GM15510 (cell line): ENCODE data around the gene C10orf143.

ENCODE experiments used
- POLR2A ChIP-seq: IDR thresholded peaks from 3 replicates; pipeline ENCODE4 v1.6.1; 2011; ENCODE audit warnings: borderline replicate concordance; ENCODE audit not compliant: insufficient read length; ENCODE audit errors: extremely low read depth

The C10orf143 gene

DNA sequence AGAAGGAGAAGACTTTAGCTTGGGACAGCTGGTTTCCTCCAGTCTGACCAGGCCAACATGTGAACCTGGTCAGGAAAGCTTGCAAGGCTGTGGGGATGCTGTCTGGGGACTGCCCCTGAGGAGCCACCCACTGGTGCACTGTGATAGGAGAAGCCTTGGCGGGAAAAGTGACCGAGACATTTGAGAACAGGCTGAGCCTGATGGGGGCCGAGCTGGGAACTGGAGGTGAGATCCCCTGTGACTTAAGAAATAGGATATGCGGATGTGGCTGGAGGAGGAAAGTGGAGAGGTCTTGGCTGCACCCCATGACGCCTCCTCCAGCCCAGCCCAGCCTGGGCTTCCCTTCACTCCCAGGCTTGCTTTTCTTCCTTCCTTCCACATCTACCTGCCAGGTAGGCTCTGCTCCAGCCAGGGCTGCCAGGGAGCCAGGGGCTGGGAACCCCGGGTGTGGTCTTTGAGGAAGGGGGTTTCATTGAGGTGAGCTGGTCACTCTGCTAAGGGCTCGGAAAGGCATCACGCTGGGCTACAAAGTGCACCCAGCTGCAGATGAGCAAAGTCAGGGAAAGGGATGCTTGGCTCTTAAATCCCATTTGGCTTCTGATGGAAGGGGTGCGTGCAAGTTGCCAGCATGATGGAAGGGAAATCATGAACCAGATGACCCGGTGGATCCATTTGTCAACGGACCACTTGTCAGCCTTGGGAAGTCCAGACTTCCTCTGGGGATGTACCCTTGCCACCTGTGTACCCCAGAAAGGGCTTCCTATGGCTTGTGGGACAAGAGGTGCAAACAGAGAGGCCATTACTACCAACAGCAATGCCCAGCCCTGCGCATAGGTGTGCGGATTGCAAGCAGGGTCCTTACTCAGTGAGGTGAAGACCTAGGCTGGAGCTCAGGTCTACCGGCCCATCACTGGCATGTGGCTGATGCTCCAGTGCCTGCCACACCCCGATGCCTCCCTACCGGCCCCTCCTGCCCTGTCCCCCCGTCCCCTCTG is 66.3 kb downstream of the C10orf143 start:
- no peak for TF ChIP-seq POLR2A

- no peak for TF ChIP-seq POLR2A
Measured at GRCh38 chr10:130043491-130043890, 67.1 kb downstream of the C10orf143 start.

GRCh38 chr10:130042381-130042780 is 68.2 kb downstream of the C10orf143 start:
- TF ChIP-seq POLR2A, result no peak

DNA sequence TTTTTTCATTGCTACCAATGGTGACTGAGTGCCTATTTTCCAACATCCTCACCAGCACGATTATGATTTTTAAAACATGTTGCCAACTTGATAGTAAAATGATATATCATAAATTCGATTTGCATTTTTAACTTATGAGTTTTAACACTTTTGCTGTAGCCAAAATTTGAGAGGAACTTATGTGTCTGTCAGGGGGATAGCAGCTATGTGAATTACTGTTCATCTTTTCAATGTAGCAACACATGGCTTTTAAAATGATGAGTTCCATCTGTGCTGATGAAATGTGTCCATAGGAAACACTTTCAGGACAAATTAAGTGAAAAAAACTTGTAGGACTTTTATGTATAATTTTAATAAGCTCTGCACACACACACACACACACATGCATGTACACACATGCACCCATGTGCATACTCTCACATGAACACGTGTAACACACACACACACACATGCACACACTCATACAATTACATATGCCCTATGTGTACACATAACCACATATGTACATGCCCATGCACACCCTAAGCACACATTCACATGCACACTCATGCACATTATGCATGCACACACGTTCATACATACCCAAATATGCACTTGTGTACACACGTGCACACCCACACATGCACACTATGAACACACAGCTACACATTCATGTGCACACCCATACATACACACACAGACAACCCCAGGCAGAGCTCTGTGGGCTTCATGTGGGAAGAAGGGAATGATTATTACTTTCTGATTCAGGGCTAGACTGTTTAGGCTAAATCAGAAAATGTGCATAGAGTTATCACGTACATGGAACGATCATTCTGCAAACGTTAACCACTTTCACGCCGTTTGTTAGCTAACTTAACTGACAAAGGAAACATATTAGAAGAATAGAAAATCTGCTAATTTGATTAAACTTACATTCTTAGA is 68.9 kb downstream of the C10orf143 start:
- no peak for TF ChIP-seq POLR2A

GRCh38 chr10:130040817-130041330 is 69.8 kb downstream of the C10orf143 start:
- TF ChIP-seq POLR2A, result no peak

DNA sequence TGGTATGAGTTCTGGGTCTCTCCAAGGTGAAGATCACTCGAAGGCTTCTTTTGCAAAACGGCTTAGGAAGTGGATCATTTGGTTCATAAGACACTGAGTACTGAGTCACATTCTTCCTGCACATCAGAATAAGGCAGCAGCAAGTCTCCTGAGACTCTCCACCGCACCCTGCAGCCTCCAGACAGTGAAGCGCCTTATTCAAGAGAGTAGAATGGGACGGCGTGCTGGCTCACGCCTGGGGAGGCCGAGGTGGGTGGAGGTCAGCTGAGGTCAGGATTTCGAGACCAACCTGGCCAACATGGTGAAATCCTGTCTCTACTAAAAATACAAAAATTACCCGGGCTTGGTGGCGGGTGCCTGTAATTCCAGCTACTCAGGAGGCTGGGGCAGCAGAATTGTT is 70.3 kb downstream of the C10orf143 start:
- no peak for TF ChIP-seq POLR2A

DNA sequence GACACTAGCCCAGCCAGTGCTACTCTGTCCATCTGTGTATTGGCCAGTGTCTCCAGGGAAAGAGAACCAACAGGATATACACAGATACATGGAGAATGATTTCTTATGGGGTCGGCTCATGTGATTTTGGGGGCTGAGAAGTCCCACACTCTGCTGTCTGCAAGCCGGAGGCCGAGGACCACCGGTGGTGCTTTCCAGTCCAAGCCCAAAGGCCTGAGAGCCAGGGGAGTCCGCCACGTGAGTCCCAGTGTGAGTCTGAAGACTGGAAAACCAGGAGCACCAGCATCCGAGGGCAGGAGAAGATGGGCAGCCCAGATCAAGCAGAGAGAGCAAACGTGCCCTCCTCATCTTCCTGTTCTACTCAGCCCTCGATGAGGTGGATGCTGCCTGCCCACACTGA is 71.5 kb downstream of the C10orf143 start:
- TF ChIP-seq POLR2A, result no peak

DNA sequence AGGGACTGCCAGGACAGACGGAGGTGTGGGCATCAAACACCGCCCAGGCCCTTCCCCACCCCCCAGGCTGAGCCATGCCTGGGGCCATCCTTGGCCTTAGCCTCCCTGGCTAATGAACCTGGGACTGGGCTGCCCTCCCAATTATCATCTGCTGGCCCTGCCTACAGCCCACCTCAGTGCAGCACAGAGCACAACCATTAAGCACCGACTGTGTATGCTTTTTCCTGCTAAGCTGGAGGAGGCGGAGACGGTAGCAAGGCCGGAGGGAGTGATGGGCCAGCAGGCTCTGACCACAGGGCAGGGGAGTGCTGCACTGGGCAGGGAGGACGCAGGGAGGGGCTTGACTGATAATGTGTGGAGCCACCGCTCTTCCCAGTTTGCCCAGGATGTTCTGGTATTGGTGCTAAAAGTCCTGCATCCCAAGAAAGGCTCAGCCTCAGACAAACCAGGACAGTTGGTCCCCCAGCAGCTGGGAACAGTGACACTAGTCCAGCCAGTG is 72.0 kb downstream of the C10orf143 start:
- TF ChIP-seq POLR2A, result no peak

DNA sequence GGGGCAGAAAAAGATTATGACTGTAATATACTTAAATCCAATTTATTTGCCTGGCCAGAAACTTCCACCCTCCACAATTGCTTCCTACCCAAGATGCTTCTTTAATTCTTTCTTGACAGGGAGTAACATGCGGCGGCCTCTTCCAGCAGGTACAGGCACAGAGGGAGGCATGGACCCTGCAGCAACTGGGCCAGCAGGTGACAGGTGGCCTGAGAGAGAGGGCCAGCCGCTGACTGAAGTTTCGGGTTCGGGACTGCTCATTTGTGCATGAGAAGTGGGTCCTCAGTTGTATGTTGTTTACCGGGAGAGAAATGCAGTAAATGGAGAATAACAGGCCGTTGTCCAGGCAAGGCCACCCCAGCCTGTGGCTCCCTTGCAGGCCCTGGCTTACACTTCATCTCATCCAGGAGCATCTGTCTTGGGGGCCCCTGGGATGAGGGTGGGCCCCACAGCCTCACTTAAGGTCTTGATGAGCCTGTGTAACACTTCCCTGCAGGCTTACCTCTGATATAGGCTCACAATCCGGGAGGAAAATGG is 72.5 kb downstream of the C10orf143 start:
- TF ChIP-seq POLR2A, result no peak

GRCh38 chr10:130037169-130037661 is 73.4 kb downstream of the C10orf143 start:
- no peak for TF ChIP-seq POLR2A

GRCh38 chr10:130036296-130037065 is 74.1 kb downstream of the C10orf143 start:
- TF ChIP-seq POLR2A, result no peak

GRCh38 chr10:130029209-130029608 is 81.4 kb downstream of the C10orf143 start:
- no peak for TF ChIP-seq POLR2A

- TF ChIP-seq POLR2A, result no peak
Measured at GRCh38 chr10:130028465-130028819, 82.2 kb downstream of the C10orf143 start.
